HG03108 (cell line): Measurements from ENCODE around the gene DPP10.
"Not testable (repeated sequence)": the region's sequence is repeated elsewhere in the genome, so short reads cannot be mapped to it uniquely, and the experiment has no call there.

ENCODE experiments used
- ATAC-seq: cut with Tn5 transposase; IDR thresholded peaks from one replicate; pipeline ENCODE4 v1.9.1; 2021; ENCODE audit warnings: moderate library complexity; ENCODE audit not compliant: unreplicated experiment

The DPP10 gene

DNA sequence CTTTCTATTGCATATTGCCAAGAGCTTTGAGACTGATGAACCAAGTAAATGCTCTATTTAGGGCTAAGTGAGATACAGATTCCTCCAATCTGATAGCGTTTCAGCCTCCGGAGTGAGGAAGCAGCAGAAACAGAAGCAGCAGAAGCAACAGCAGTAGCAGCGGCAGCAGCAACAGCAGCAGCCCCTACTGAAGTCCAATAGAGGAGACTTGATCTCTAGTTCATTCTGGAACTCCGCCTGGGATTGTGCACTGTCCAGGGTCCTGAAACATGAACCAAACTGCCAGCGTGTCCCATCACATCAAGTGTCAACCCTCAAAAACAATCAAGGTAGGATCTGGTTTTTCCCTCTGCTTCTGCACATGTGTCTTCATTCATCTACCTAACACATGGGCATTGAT lies at the start of gene DPP10:
Gene DPP10, plus strand, starts transcription at position 132 of the 400 bp plus-strand sequence.
- no peak for ATAC-seq

- ATAC-seq = no peak
Observed at GRCh38 chr2:114400890-114401289, 41.6 kb upstream of the DPP10 start.

GRCh38 chr2:114405247-114406116 lies 37.0 kb upstream of the DPP10 start:
- no peak for ATAC-seq

DNA sequence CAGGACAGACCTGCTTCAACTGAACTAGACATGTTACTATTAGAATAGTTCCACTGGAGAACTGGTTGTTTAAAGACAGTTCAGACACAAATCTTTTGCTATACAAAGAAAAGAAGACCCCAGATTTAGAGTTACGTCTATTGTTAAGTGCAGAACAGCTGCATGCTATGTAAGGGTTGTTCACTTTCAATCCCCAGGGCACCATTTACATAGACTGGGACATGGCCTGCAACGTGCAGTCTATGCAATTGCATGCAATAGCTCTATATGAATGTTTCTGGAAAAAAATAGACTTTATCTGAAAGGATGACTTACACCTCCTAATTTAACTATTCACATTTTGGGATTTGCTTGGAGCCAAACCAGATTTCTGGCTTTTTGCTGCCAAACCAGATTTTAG lies 36.1 kb upstream of the DPP10 start:
- no peak for ATAC-seq

- ATAC-seq = not testable (repeated sequence)
Observed at GRCh38 chr2:114407353-114407752, 35.1 kb upstream of the DPP10 start.

GRCh38 chr2:114421781-114422180 lies 20.7 kb upstream of the DPP10 start:
- no peak for ATAC-seq

DNA sequence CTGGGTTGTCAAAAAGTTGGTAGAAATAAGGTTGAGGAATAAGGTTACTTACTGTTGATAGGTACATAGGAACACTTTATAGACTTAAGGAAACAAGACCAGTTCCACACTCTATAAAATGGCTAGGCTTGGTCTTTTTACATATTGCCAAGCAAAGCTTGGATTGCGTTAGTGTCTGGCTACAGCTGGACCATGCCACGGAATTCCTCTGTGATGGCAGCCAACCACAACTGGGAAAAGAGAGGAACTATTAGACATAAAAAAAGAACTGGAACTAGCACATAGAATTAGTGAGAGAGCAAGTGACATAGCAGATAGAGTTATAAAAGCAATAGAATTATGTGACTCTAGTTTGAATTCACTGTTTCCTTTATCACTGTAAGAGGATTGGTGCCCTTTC lies 17.7 kb upstream of the DPP10 start:
- no peak for ATAC-seq

GRCh38 chr2:114426756-114427155 lies 15.7 kb upstream of the DPP10 start:
- ATAC-seq = no peak

- no peak for ATAC-seq
Observed at GRCh38 chr2:114436329-114436728, 6.1 kb upstream of the DPP10 start.

DNA sequence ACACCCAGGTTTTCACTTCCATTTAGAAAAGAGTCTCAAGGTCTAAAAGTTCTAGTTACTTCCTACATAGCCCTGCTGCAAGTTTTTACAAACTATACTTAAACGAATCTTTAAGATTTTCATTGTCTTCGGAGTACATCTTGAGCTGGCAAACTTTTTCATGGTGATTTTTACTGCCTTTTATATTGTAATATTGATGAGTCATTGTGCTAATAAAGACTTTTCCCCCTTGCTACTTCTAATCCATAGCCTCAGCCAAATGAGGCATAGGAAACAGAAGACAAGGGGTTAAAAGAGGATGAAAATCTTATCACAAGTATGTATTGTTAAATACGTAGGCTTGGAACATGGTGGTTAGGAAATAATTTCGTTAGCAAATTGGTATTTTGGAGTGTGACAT lies 4.1 kb downstream of the DPP10 start:
- no peak for ATAC-seq

DNA sequence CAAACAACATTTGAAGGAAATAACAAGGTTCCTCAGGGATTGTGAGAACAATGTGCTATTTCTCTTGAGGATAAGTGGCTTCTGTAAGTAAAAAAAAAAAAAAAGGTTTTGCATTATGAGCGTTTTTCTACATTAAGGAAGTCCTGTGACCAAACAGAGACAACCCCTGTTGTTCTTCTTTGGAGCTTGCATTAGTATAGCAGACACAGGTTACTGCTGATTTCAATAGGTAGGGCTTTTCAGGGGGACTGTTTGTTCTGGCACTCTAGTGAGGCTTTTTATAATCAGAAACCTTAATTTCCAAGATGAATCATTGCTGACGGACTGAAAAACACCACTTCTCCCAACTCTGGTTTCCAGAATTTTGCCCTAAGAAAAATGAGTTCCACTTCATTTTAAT lies 8.2 kb downstream of the DPP10 start:
- ATAC-seq = no peak

DNA sequence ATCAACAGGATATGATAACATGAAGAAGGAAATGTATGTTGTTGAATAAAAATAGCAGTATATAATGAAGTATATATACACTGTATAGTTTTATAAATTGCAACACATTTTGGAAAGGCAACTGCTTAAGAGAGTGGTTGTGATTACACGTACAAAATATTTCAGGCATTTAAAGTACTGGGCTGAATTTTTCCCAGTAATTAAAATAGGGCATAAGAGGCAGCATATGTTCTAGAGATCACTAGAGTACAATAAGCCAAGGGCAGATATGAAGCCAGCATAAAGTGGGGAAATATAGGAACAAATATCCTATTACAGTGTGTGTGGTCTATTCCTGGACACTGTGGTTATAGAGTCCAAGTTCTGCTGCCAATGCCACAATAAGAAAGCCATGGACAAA lies 14.1 kb downstream of the DPP10 start:
- ATAC-seq = no peak

DNA sequence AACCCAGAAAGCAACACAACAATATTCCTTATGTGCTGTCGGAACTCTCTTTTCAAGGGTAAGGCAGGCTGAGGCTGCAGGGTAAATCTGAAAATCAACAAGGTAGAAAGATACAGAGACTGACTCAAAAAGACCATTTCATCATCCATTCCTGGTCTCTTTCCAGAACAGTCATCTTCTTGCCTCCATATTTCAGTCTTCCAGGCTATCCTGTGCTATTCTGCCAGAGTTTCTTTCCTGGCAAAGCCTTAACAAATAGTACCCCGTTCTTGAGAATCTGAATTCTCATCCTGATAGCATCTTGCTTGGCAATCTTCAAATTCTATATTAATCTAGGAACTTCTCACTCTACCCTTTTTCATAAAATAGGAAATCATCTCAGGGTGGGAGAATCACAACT lies 15.5 kb downstream of the DPP10 start:
- ATAC-seq = no peak

- no peak for ATAC-seq
Observed at GRCh38 chr2:114461116-114461515, 18.7 kb downstream of the DPP10 start.

- no peak for ATAC-seq
Observed at GRCh38 chr2:114464961-114465706, 22.7 kb downstream of the DPP10 start.

DNA sequence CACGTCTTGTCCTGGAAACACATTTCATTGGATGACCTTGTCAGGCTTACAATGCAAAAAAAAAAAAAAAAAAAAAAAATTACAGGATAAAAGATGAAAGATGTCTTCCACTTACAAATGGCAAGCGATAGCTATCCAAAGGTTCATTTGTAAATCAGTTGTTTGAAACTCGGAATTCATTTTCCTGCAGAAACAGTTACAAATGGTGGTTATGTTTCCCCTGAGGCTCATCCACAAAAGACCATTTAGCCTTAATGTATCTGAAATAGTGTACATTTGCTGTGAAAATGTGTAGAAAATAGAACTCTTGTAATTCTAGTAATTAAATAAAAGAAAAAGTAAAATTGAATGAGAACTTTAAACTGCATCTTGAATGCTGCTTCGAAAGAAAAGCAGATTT lies 25.9 kb downstream of the DPP10 start:
- no peak for ATAC-seq

GRCh38 chr2:114472246-114472645 lies 29.8 kb downstream of the DPP10 start:
- ATAC-seq = no peak

- no peak for ATAC-seq
Observed at GRCh38 chr2:114472726-114473125, 30.3 kb downstream of the DPP10 start.

DNA sequence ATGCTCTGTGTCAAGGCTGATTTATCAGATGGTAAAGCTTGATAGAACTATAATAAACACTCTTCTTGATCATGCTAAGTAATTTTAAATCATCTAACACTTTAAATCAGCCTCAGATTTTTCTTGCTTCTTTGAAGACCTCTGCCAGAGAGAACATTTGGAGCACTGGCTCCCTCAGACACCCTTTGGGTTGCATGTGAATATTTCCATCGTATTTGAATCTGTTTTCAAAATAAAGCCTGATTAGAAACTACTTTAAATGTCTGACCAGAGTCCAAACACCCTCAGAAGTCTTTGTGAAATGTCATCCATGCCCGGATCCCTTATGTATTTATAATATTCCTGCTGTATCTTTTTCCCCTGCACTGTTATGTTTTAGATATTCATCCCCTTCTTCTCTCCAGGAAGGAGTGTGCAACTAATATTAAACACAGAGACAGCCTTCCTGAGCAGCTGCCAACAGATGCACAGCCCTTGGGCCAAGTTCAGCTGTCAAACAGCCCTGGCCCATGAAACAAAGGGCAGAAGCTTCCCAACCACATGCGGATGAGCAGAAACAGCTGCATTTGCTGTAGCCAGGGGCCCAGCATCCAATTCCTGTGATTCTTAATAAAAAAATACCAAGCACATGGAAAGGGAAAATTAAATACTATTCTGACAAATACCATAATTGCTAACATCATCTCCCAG lies 46.5 kb downstream of the DPP10 start:
- ATAC-seq = no peak

- ATAC-seq = no peak
Observed at GRCh38 chr2:114495046-114495445, 52.6 kb downstream of the DPP10 start.

GRCh38 chr2:114496959-114497358 lies 54.5 kb downstream of the DPP10 start:
- no peak for ATAC-seq

DNA sequence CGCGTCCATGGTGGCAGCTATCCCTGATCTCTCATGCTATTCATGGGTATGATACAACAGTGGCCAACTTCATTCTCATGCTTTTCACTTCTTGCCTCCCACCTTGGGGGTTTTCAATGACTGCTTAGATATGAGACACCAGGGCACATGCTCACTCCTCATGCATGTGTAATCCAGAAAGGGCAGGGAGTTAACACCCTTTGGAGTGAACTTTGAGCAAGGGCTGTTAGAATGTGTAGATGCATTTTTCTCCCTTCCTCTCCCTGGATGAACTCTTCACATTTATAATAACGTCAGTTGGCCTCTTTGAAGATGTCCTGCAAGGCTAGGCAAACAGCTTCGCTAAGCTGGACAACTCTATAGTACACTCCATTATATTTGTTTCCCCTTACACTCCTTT lies 56.7 kb downstream of the DPP10 start:
- no peak for ATAC-seq
